Anterior cingulate cortex (tissue), 58 donors: ENCODE results near the gene ABCA4.
A peak's percentile ranks its signal among the peaks of the same experiment; 100 is the strongest.
"Not testable (repeated sequence)": the region's sequence is repeated elsewhere in the genome, so short reads cannot be mapped to it uniquely, and the experiment has no call there.

ENCODE experiments used
- DNase-seq, 58 donors: peaks; one replicate each; lab custom pipeline; 2025; lab: John Stamatoyannopoulos, UW

Gene ABCA4

GRCh38 chr1:93961443-93961842 is 159.5 kb downstream of the ABCA4 start:
- DNase-seq: no peak

GRCh38 chr1:93960641-93961147 is 160.3 kb downstream of the ABCA4 start:
- DNase-seq: peak in 3 of 58 donors; percentile 8 to 22 (median 9)

DNA sequence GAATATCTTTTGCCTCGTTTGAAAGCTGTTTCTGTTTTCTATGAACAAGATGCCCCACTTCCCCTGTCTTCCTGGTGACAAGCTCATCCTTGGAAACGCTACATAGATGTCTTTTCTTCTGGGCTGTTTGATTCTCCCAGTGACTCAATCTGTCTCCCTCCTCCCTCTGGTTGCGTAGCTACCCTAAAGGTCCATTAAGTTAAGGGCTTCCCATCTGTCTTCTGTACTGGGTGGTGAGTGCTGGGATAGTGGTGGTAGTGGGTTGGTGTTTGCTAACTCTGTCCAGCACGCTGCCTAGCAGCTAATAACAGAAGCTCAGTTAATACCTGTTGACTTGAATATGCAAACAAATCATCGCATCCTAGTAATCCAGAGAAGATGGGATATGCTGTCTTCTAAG is 161.5 kb downstream of the ABCA4 start:
- DNase-seq: no peak

DNA sequence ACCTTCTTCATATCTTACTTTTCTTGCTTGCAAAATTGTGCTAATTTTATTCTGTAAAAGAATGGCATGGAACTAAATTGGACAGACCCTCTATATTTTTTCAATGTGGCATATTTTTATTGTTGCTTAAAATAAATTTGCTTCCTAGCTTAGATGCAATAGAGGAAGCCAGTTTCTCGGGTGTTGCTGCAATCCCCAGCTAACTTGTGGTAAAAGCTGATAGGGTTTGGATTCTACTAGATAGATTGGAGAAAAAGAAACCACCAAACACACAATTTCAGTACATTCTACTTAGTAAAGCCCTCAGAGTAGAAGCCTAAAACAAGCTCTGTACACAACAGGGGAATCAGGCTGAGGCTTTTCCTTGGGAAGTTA is 162.2 kb downstream of the ABCA4 start:
- no peak for DNase-seq

DNA sequence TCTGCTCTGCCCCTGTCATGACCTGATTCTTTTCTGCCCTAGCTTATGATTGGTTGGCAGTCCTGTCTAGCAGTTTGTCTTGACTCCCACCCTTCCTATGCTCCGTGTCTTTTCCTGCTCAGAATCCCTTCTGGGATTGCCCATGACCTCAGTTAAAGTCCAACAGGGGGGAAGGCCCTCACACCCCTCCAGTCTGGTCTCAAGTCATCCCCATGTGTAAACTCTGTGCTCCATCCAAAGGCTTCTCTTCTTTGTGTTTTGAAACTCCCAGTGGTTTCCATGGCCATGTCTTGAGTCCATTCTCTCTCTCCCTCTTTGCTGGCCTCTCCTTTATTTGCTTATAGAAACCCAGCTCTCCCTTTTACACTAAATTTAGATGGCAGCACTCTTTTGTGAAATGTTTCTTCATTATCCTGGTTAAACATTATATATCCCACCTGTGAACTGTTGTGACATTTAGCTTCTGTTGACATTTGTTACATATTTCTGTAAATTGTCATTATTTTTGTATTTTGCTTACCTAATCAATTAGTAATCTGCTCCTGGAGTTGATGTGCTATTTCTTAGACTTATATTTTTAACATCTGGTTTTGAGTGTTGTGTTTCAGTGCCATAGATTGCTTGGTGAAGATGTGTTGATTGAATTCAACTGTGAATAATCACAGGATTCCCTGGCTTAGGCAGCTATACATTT is 162.8 kb downstream of the ABCA4 start:
- no peak for DNase-seq

- no peak for DNase-seq
Measured at GRCh38 chr1:93955765-93956164, 165.2 kb downstream of the ABCA4 start.

DNA sequence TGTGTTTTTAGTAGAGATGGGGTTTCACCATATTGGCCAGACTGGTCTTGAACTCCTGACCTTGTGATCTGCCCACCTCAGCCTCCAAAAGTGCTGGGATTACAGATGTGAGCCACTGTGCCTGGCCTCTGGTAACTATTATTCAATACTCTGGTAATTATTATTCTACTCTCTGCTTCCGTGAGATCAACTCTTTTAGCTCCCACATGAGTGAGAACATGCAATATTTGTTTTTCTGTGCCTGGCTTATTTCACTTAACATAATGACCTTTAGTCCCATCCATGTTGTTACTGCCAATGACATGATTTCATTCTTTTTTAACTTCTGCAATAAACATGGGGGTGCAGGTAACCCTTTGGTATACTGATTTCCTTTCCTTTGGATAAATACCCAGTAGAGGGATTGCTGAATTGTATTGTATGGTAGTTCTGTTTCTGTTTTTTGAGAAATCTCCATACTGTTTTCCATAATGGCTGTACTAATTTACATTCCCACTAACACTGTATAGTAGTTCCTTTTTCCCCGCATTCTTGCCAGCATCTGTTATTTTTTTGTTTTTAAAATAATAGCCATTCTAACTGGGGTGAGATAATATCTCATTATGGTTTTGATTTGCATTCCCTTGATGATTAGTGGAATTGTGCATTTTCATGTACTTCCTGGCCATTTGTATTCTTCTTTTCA is 173.8 kb downstream of the ABCA4 start:
- DNase-seq: not testable (repeated sequence)
